ENCODE results near the gene KRTAP9-9. TPM values are rescaled to one million over a fixed set of nuclear protein-coding genes. Genes with fewer than 3 reads are reported as not detected.
"Not testable (repeated sequence)": the region's sequence is repeated elsewhere in the genome, so short reads cannot be mapped to it uniquely, and the experiment has no call there.

The KRTAP9-9 gene
- total RNA-seq, 1 donor = not detected

DNA sequence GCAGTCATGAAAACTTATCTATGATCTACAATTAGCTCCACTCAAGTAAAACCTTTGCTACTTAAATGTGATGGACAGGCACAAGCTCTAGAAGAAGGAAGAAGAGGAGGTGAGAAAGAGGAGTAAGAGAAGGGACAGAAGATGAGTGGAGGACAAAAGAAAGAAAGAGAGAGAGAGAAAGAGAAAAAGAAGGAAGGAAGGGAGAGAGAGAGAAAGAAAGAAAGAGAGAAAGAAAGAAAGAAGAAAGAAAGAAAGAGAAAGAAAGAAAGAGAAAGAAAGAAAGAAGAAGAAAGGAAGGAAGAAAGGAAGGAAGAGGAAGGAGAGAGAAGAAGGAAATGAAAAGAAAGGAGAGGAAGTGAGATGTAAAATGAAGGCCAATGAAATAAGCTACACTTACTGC is 25.1 kb upstream of the KRTAP9-9 start:
- TF ChIP-seq, protein P1, sequence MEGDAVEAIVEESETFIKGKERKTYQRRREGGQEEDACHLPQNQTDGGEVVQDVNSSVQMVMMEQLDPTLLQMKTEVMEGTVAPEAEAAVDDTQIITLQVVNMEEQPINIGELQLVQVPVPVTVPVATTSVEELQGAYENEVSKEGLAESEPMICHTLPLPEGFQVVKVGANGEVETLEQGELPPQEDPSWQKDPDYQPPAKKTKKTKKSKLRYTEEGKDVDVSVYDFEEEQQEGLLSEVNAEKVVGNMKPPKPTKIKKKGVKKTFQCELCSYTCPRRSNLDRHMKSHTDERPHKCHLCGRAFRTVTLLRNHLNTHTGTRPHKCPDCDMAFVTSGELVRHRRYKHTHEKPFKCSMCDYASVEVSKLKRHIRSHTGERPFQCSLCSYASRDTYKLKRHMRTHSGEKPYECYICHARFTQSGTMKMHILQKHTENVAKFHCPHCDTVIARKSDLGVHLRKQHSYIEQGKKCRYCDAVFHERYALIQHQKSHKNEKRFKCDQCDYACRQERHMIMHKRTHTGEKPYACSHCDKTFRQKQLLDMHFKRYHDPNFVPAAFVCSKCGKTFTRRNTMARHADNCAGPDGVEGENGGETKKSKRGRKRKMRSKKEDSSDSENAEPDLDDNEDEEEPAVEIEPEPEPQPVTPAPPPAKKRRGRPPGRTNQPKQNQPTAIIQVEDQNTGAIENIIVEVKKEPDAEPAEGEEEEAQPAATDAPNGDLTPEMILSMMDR (IDR thresholded peaks at IDR 0.05; ENCODE audit: insufficient read depth, low read depth, low read length) = no peak
- no peak for DNase-seq (ENCODE audit: low read depth)
- H3K4me3 ChIP-seq (ENCODE audit: low read depth, low read length) = no peak overlapping the region

GRCh38 chr17:41231731-41232130 is 23.5 kb upstream of the KRTAP9-9 start:
- DNase-seq (ENCODE audit: low read depth) = no peak
- TF ChIP-seq, protein P1 (IDR thresholded peaks at IDR 0.05; ENCODE audit: insufficient read depth, low read depth, low read length) = no peak
- no peak overlapping the region for H3K4me3 ChIP-seq (ENCODE audit: low read depth, low read length)

GRCh38 chr17:41232399-41233105 is 22.6 kb upstream of the KRTAP9-9 start, which contains the start of gene KRTAP9-3:
Gene KRTAP9-3, plus strand, starts transcription at chr17:41232449. Its CDS starts 53 bp downstream, at chr17:41232502.
- H3K4me3 ChIP-seq (ENCODE audit: low read depth, low read length); DNase-seq (ENCODE audit: low read depth): not testable (repeated sequence)

DNA sequence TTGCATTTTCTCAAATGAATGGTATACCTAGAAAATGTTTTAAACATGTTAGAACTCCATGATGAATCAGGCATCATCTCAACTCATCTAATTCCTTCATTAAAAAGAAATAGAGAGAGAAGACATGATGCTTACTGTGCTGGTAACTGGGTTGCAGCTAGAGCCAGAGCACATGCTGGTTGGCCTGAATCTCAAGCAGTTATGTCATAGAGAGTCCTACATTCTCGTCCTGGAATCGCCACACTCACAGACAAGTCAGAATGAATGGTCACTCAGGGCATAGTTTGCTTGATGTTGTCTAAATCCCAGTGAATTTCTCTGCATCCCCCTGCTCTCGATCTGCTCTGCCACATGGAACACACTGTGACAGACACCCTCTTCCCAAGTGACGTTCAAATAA is 18.1 kb upstream of the KRTAP9-9 start:
- DNase-seq (ENCODE audit: low read depth); H3K4me3 ChIP-seq (ENCODE audit: low read depth, low read length): not testable (repeated sequence)

GRCh38 chr17:41237949-41238437 is 17.2 kb upstream of the KRTAP9-9 start, which contains the start of gene KRTAP9-8:
Gene KRTAP9-8, plus strand, starts transcription at chr17:41237999. Its CDS starts 53 bp downstream, at chr17:41238052.
- not testable (repeated sequence) for H3K4me3 ChIP-seq (ENCODE audit: low read depth, low read length); DNase-seq (ENCODE audit: low read depth)

- not testable (repeated sequence) for DNase-seq (ENCODE audit: low read depth); H3K4me3 ChIP-seq (ENCODE audit: low read depth, low read length)
Observed at GRCh38 chr17:41246995-41247787, 8.0 kb upstream of the KRTAP9-9 start.

GRCh38 chr17:41249637-41250240 is 5.4 kb upstream of the KRTAP9-9 start, which contains the start of gene KRTAP9-4:
Gene KRTAP9-4, plus strand, starts transcription at chr17:41249687. Its CDS starts 34 bp downstream, at chr17:41249721.
- H3K4me3 ChIP-seq (ENCODE audit: low read depth, low read length); DNase-seq (ENCODE audit: low read depth): not testable (repeated sequence)

DNA sequence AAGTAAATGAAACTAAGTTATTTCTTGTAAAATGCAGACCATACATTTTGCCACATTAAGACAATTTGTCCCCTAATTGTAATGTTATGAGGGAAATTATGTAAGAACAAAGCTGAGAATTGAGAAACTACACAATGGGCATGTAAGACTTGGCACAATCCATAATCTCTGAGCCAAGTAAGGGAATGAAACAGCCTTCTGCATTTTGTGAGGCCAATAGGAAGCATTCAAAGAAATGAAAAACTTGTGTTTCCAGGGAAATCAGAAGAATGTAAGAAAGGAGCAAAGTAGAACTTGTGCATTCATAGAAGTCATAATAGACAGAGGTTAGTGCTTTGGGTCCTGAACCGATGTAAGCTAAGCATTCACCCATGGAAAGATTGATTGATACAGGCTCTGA is 3.9 kb upstream of the KRTAP9-9 start:
- TF ChIP-seq, protein P1 (IDR thresholded peaks at IDR 0.05; ENCODE audit: insufficient read depth, low read depth, low read length) = no peak
- no peak overlapping the region for H3K4me3 ChIP-seq (ENCODE audit: low read depth, low read length)
- DNase-seq (ENCODE audit: low read depth) = no peak

DNA sequence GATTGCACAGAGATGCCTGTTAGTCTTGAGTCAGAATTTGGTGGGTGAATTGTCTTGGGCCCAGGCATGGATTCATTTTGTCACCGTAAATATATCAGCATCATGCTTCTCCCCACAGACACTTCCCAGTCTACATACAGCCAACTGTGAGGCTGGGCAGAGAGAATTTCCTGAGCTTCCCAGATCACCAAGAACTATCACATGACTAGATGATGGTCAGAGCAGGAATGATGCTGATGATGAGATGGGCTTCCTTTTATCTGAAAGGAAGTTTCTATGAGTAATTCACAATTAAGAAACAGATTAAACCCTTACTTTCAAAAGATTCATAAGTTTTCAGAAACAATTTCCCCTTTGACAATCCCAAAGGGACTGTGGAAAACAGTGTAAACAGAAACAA is 323 bp upstream of the KRTAP9-9 start:
- TF ChIP-seq, protein P1 (IDR thresholded peaks at IDR 0.05; ENCODE audit: insufficient read depth, low read depth, low read length) = no peak
- no peak overlapping the region for H3K4me3 ChIP-seq (ENCODE audit: low read depth, low read length)
- DNase-seq (ENCODE audit: low read depth) = no peak

Measured in fibroblast of villous mesenchyme (primary cell).